B cell (primary cell): Measurements from ENCODE around the gene IQSEC3. TPM values are rescaled to one million over a fixed set of nuclear protein-coding genes. Genes with fewer than 3 reads are reported as not detected.
"Not testable (repeated sequence)": the region's sequence is repeated elsewhere in the genome, so short reads cannot be mapped to it uniquely, and the experiment has no call there.

Source experiments
- ATAC-seq: fragments of 200-7000 bp; cut with Tn5 transposase; one replicate; pipeline ENCODE4 v1.10.0; 2021; ENCODE audit warnings: low read depth, mild to moderate bottlenecking, moderate number of reproducible peaks, moderate library complexity
- CTCF ChIA-PET: fragments of 350-600 bp; sonication (Branson Sonifier 250); formaldehyde crosslinking; loops from one replicate; lab custom pipeline; 2021; ENCODE audit warnings: antibody characterized with exemption, inconsistent platforms; lab: Charles Lee
- POLR2A ChIA-PET: fragments of 350-600 bp; sonication (Branson Sonifier 250); formaldehyde crosslinking; loops from one replicate; lab custom pipeline; 2021; ENCODE audit warnings: antibody characterized with exemption; lab: Charles Lee
- DNase-seq: peaks from one replicate; pipeline ENCODE4 v3.0.0; 2013
- H2AFZ ChIP-seq: 2 replicates; pipeline ENCODE4 v1.6.1; 2012; ENCODE audit warnings: mild to moderate bottlenecking, low read depth, low read length; ENCODE audit not compliant: insufficient read depth, poor library complexity, severe bottlenecking
- H3K27ac ChIP-seq, 2 donors: 1 replicate in 1 of 2; 2 replicates in 1 of 2; pipeline ENCODE4 v1.5.1; 2012 to 2013; ENCODE audit warnings: low read length in 2 of 2, mild to moderate bottlenecking in 2 of 2, moderate library complexity in 1 of 2
- H3K27me3 ChIP-seq, 4 experiments: fragments of 200-600 bp in 1 of 4; sonication (generic) in 1 of 4; replicated peaks in 1 of 4; 1 replicate in 2 of 4; 2 replicates in 2 of 4; pipeline versions ENCODE4 v1.6.1 to v1.7.0; 2013 to 2016; ENCODE audit warnings: low read length in 3 of 4, mild to moderate bottlenecking in 2 of 4, mixed read lengths in 1 of 4, moderate library complexity in 1 of 4; ENCODE audit not compliant: insufficient read depth in 4 of 4, control insufficient read depth in 3 of 4; ENCODE audit errors: control extremely low read depth in 1 of 4
- H3K36me3 ChIP-seq, 2 experiments: replicated peaks in 1 of 2; 1 replicate in 1 of 2; 2 replicates in 1 of 2; pipeline versions ENCODE4 v1.6.1 to v1.7.1; 2013; ENCODE audit warnings: low read length in 1 of 2; ENCODE audit not compliant: insufficient read depth in 2 of 2, control insufficient read depth in 1 of 2; ENCODE audit errors: control extremely low read depth in 1 of 2, extremely low read depth in 1 of 2
- H3K4me1 ChIP-seq, 2 donors: fragments of 200-600 bp in 1 of 2; sonication (generic) in 1 of 2; 1 replicate in 1 of 2; 2 replicates in 1 of 2; pipeline versions ENCODE4 v1.5.1 to v1.6.1; 2013 to 2017; ENCODE audit warnings: low read length in 2 of 2; ENCODE audit not compliant: control insufficient read depth in 2 of 2, insufficient read depth in 2 of 2
- H3K4me2 ChIP-seq: replicated peaks from 2 replicates; pipeline ENCODE3; 2012; ENCODE audit warnings: mild to moderate bottlenecking, low read depth, low read length; ENCODE audit not compliant: poor library complexity, severe bottlenecking
- H3K4me3 ChIP-seq, 5 experiments: fragments of 200-600 bp in 1 of 5; sonication (generic) in 1 of 5; 1 replicate in 3 of 5; 2 replicates in 2 of 5; pipeline versions ENCODE4 v1.5.1 to v1.7.0; 2011 to 2016; ENCODE audit warnings: low read length in 4 of 5, mild to moderate bottlenecking in 4 of 5, low read depth in 2 of 5, control low read depth in 1 of 5, moderate library complexity in 1 of 5; ENCODE audit not compliant: insufficient read depth in 1 of 5; ENCODE audit errors: control extremely low read depth in 1 of 5, extremely low read depth in 1 of 5
- H3K79me2 ChIP-seq: fragments of 200-600 bp; sonication (generic); one replicate; pipeline ENCODE4 v1.6.0; 2016; ENCODE audit warnings: low read length; ENCODE audit not compliant: control insufficient read depth, insufficient read depth
- H3K9ac ChIP-seq: fragments of 200-600 bp; sonication (generic); 2 replicates; pipeline ENCODE4 v1.6.1; 2017; ENCODE audit warnings: mild to moderate bottlenecking, low read length, moderate library complexity
- H3K9me3 ChIP-seq, 3 donors: one replicate each; pipeline versions ENCODE4 v1.6.1 to v1.7.1; 2013; ENCODE audit warnings: low read length in 2 of 3; ENCODE audit not compliant: control insufficient read depth in 2 of 3, insufficient read depth in 1 of 3; ENCODE audit errors: control extremely low read depth in 1 of 3
- H4K20me1 ChIP-seq: 2 replicates; pipeline ENCODE4 v1.6.0; 2012; ENCODE audit warnings: mild to moderate bottlenecking, low read length; ENCODE audit not compliant: insufficient read depth, control insufficient read depth, poor library complexity, severe bottlenecking
- H3K27ac Mint-ChIP-seq: one replicate; pipeline ENCODE4 v1.8.0; 2021; ENCODE audit warnings: mixed read lengths
- H3K27me3 Mint-ChIP-seq: one replicate; pipeline ENCODE4 v1.8.0; 2021; ENCODE audit warnings: mixed read lengths
- H3K4me1 Mint-ChIP-seq: one replicate; pipeline ENCODE4 v1.8.0; 2021; ENCODE audit warnings: mixed read lengths
- H3K4me3 Mint-ChIP-seq: one replicate; pipeline ENCODE4 v1.8.0; 2021; ENCODE audit warnings: mixed read lengths
- H3K9me3 Mint-ChIP-seq: one replicate; pipeline ENCODE4 v1.8.0; 2022; ENCODE audit warnings: mixed read lengths; ENCODE audit not compliant: insufficient read depth
- WGBS: methylation state at CpG from one replicate; pipeline ENCODE4 v1.1.5; 2013; ENCODE audit warnings: missing lambda C conversion rate; ENCODE audit not compliant: insufficient coverage; 5-methylcytosine and 5-hydroxymethylcytosine counted together
- intact Hi-C: fragments of 100-400 bp; cut with micrococcal nuclease; formaldehyde crosslinking; loops from one replicate; pipeline ENCODE4 v1.10.0; 2022
- polyA plus RNA-seq: library from polyadenylated mRNA; depleted of rRNA; stranded (reverse); fragments of >200 nt; gene quantifications from 2 replicates; pipeline ENCODE4 v1.2.3, GENCODE V29; 2012
- total RNA-seq, 2 donors: library from RNA; stranded (reverse); fragments of 120-200 nt in 1 of 2; gene quantifications; 1 replicate in 1 of 2; 2 replicates in 1 of 2; pipeline versions ENCODE4 v1.2.3 to v1.2.4, GENCODE V29; 2013 to 2022

IQSEC3 gene
- total and polyA plus RNA-seq, 2 donors (not counting 1 experiment from before 2014, with no cell fraction given) = 0.01 to 1.8 TPM

- POLR2A ChIA-PET, H3K27ac Mint-ChIP-seq, ATAC-seq, H3K4me3 ChIP-seq, H3K4me1 ChIP-seq, H3K4me2 ChIP-seq, CTCF ChIA-PET, DNase-seq, intact Hi-C loops, H3K79me2 ChIP-seq, H3K9me3 Mint-ChIP-seq, H3K36me3 ChIP-seq, H4K20me1 ChIP-seq, H3K4me1 Mint-ChIP-seq, H3K9me3 ChIP-seq, H3K9ac ChIP-seq, H2AFZ ChIP-seq, H3K4me3 Mint-ChIP-seq, H3K27ac ChIP-seq: not testable (repeated sequence)
- peaks cover 0 to 33% (median 28%) of the 10 kb centered on the region in 4 experiments for H3K27me3 ChIP-seq
- 82% methylated on average over 6 of the region's 6 CpGs for WGBS
- peaks cover 66% of the 10 kb centered on the region for H3K27me3 Mint-ChIP-seq
These were observed 14.6 kb upstream of the IQSEC3 start for GRCh38 chr12:51962-52361.

GRCh38 chr12:52902-53734 is 13.4 kb upstream of the IQSEC3 start:
- H3K27me3 ChIP-seq = peaks cover 0 to 42% (median 38%) of the 10 kb centered on the region in 4 experiments
- H3K9ac ChIP-seq, ATAC-seq, CTCF ChIA-PET, H3K36me3 ChIP-seq, DNase-seq, H3K9me3 ChIP-seq, H3K4me1 ChIP-seq, POLR2A ChIA-PET, H3K27ac Mint-ChIP-seq, H3K9me3 Mint-ChIP-seq, H3K4me2 ChIP-seq, H3K4me1 Mint-ChIP-seq, intact Hi-C loops, H4K20me1 ChIP-seq, H3K4me3 Mint-ChIP-seq, H3K79me2 ChIP-seq, H3K4me3 ChIP-seq, H3K27ac ChIP-seq, H2AFZ ChIP-seq: not testable (repeated sequence)
- WGBS = no CpG with 5 or more reads among the region's 4 CpGs
- peaks cover 71% of the 10 kb centered on the region for H3K27me3 Mint-ChIP-seq
